Activated CD8-positive, alpha-beta T cell treated with anti-CD3 and anti-CD28 coated beads for 36 hours (primary cell): ENCODE measurements around the gene CHRNB4. TPM values are rescaled to one million over a fixed set of nuclear protein-coding genes. Genes with fewer than 3 reads are reported as not detected.

Experiments
- ATAC-seq: fragments of 200-7000 bp; cut with Tn5 transposase; one replicate; pipeline ENCODE4 v1.10.0; 2021; ENCODE audit warnings: mild to moderate bottlenecking, moderate library complexity
- CTCF ChIA-PET: fragments of 350-600 bp; sonication (Branson Sonifier 250); formaldehyde crosslinking; loops from one replicate; lab custom pipeline; 2021; ENCODE audit warnings: antibody characterized with exemption; lab: Charles Lee
- POLR2A ChIA-PET: fragments of 350-600 bp; sonication (Branson Sonifier 250); formaldehyde crosslinking; loops from one replicate; lab custom pipeline; 2021; ENCODE audit warnings: antibody characterized with exemption; lab: Charles Lee
- DNase-seq: peaks from one replicate; pipeline ENCODE4 v3.0.0-alpha.2; 2020
- H3K27ac Mint-ChIP-seq: one replicate; pipeline ENCODE4 v1.8.0; 2021; ENCODE audit warnings: mild to moderate bottlenecking, mixed read lengths
- H3K27me3 Mint-ChIP-seq: one replicate; pipeline ENCODE4 v1.8.0; 2021; ENCODE audit warnings: mixed read lengths
- H3K36me3 Mint-ChIP-seq: one replicate; pipeline ENCODE4 v1.8.0; 2021; ENCODE audit warnings: low read depth, mixed read lengths
- H3K4me1 Mint-ChIP-seq: one replicate; pipeline ENCODE4 v1.8.0; 2021; ENCODE audit warnings: low read depth, mixed read lengths
- H3K4me3 Mint-ChIP-seq: one replicate; pipeline ENCODE4 v1.8.0; 2021; ENCODE audit warnings: mild to moderate bottlenecking, moderate library complexity, mixed read lengths
- H3K9me3 Mint-ChIP-seq: one replicate; pipeline ENCODE4 v1.8.0; 2021; ENCODE audit warnings: mixed read lengths
- intact Hi-C: fragments of 100-400 bp; cut with micrococcal nuclease; formaldehyde crosslinking; loops from one replicate; pipeline ENCODE4 v1.10.0; 2022
- total RNA-seq, 2 experiments: library from RNA; stranded (reverse); gene quantifications; one replicate each; pipeline ENCODE4 v1.2.3, GENCODE V29; 2021
- TF ChIP-seq, protein P1 (sequence below): fragments of 200-600 bp; IDR thresholded peaks from one replicate; pipeline ENCODE4 v1.8.0; 2022; ENCODE audit warnings: antibody characterized with exemption, mild to moderate bottlenecking

CHRNB4 gene
- total RNA-seq, 2 experiments from 2014 or later: not detected

DNA sequence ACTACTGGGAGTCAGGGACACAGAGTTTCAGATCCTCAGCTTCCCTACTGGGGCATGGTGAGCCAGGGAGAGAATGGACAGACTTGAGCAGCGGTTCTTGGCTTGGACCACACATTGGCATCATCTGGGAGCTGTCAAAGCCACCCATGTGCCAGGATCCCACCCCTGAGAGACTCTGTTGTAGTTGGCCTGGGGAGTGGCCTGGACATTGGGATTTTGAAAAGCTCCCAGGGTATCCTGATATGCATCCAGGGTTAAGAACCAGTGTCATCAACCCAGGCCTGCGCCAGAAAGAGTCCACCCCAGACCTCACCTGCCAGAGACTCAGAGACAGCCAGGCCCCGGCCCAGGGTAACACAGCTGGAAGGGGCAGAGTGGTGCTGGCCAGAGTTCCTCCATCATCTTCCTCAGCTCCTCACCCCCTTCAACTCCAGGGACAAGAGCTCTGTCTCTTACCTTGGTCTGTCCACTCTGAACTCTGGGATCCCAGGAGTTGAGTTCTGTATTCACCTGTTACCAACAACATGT is 33.0 kb upstream of the CHRNB4 start:
- Mint-ChIP-seq H3K4me1 (no peaks in the 10 kb centered on the region), H3K4me3 (no peak overlapping the region), H3K27me3 (no peaks in the 10 kb centered on the region), H3K27ac (no peak overlapping the region), H3K9me3 (no peaks in the 10 kb centered on the region), H3K36me3 (no peaks in the 10 kb centered on the region)
- DNase-seq (no peak), ATAC-seq (no peak)
- TF ChIP-seq, protein P1, sequence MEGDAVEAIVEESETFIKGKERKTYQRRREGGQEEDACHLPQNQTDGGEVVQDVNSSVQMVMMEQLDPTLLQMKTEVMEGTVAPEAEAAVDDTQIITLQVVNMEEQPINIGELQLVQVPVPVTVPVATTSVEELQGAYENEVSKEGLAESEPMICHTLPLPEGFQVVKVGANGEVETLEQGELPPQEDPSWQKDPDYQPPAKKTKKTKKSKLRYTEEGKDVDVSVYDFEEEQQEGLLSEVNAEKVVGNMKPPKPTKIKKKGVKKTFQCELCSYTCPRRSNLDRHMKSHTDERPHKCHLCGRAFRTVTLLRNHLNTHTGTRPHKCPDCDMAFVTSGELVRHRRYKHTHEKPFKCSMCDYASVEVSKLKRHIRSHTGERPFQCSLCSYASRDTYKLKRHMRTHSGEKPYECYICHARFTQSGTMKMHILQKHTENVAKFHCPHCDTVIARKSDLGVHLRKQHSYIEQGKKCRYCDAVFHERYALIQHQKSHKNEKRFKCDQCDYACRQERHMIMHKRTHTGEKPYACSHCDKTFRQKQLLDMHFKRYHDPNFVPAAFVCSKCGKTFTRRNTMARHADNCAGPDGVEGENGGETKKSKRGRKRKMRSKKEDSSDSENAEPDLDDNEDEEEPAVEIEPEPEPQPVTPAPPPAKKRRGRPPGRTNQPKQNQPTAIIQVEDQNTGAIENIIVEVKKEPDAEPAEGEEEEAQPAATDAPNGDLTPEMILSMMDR: no peak
- ChIA-PET POLR2A (no interaction called here), CTCF (no interaction called here)
- intact Hi-C loops: no loop called here

DNA sequence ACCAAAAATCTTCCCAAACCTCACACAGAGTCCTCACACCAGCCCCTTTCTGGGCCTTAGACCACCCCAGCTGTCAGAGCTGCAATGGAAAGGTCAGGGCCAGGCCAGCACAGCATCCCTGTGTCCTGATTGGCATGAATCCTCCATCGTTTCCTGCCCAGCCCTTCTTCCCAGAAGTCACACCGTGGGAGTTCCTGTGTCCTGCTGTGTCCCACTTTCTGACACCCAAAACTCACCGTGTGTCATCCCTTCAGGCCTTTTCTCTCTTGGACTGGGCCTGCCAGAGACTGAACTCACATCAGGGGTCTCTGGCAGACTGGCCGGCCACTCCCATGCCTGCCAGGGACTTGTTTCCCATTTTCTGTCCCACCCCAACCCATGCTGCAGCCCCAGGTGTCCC is 32.5 kb upstream of the CHRNB4 start:
- DNase-seq: no peak
- TF ChIP-seq, protein P1: no peak
- Mint-ChIP-seq H3K4me3 (no peak overlapping the region), H3K36me3 (no peaks in the 10 kb centered on the region), H3K9me3 (no peaks in the 10 kb centered on the region), H3K4me1 (no peaks in the 10 kb centered on the region), H3K27ac (no peak overlapping the region), H3K27me3 (no peaks in the 10 kb centered on the region)
- ChIA-PET CTCF (no interaction called here), POLR2A (no interaction called here)
- no peak for ATAC-seq
- intact Hi-C loops: no loop called here

DNA sequence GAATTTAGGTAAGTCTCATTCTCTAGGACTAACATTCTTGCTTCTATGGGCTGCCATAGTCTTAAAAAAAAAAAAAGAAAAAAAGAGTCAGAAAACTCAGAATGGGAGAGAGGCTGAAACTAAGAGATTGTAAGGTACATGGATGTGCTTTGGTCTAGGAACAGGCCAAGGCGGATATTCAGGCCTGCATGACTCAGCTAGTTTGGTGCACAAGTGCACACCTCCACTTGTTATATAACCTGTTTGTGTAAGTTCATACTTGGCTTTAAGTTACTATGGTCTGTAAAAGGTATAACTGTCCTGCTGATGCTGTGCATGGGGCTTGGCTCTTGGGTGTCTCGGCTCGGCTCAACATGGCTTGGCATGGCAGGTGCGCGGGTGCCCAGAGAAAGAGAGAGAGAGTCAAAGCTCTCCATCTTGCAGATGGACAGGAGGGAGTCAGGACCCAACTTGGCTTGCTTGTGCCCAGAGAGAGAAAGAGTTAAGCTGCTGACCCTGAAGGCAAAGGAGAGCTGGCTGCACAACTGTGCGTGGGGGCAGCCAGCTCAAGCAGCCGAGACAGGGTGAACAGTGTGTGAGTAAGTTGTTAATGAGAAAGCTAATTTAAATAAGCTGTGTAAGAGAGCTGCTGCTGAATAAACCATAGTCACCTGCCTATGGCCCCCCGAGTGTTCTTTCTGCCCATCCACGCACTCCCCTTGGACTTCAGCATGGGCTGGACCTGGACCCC is 31.4 kb upstream of the CHRNB4 start:
- no peak for ATAC-seq
- no peaks in the 10 kb centered on the region for H3K9me3 Mint-ChIP-seq
- CTCF ChIA-PET: interaction anchor here (1.5 kb wide), 1 partner anchor 37 kb away, joined by 3 read pairs; no protein-coding TSS in a partner anchor
- H3K4me1 Mint-ChIP-seq: no peaks in the 10 kb centered on the region
- H3K36me3 Mint-ChIP-seq: no peaks in the 10 kb centered on the region
- DNase-seq: no peak
- intact Hi-C loops: no loop called here
- no peaks in the 10 kb centered on the region for H3K27me3 Mint-ChIP-seq
- H3K27ac Mint-ChIP-seq: no peak overlapping the region
- TF ChIP-seq, protein P1: no peak
- no peak overlapping the region for H3K4me3 Mint-ChIP-seq
- POLR2A ChIA-PET: interaction anchor here (0.6 kb wide), 1 partner anchor 12 kb away, joined by 3 read pairs; no protein-coding TSS in a partner anchor

DNA sequence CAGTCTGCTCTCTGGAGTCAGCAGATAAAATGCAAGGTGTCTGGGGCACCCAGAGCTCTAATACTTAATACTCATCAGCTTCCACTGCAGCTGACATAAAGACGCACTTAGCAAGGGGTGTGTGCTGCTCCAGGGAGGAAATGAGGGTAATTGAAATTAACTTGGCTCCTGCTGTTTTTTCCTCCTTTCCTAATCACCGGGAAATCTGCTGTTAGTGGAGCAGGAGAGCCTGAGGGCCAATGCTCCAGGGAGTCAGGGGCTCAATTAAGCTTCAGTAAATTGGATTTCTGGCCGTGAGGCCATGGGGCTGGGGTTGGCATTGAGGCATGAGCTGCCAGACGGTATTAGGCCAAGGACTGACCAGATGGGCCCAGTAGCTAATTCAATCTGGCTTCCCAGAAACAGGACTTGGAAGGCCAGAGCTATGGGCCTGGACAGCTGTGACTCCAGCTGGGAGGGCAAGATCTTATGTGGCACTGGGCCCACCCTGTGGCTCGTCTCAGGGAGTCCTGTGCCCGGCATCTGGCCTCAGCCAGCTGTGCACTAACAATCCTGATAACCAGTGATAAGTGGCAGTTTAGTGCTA is 30.7 kb upstream of the CHRNB4 start:
- ATAC-seq: no peak
- POLR2A ChIA-PET: no interaction called here
- no peaks in the 10 kb centered on the region for H3K9me3 Mint-ChIP-seq
- H3K36me3 Mint-ChIP-seq: no peaks in the 10 kb centered on the region
- no peak for DNase-seq
- H3K27me3 Mint-ChIP-seq: no peaks in the 10 kb centered on the region
- no peak overlapping the region for H3K27ac Mint-ChIP-seq
- CTCF ChIA-PET: interaction anchor here (1.5 kb wide), 1 partner anchor 38 kb away, joined by 3 read pairs; no protein-coding TSS in a partner anchor
- intact Hi-C loops: no loop called here
- TF ChIP-seq, protein P1: no peak
- H3K4me3 Mint-ChIP-seq: no peak overlapping the region
- H3K4me1 Mint-ChIP-seq: no peaks in the 10 kb centered on the region

DNA sequence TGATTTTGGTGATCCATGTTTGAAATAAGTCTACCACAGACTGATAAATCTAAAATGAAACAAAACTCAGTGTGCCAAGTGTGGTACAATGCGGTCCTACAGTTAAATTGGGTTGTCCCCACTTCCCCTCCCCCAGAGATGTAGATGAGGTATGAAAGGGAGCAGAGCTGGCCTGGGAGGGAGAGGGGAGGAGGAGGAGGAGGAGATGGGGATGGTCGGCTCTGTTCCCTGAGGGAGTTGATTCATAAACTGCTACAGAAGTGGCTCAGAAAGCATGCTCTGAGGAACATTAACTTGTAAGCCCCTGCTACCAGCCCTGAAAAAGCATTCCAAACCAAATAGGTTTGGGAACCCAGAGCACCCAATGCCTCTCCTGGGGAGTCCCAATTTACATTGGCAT is 28.0 kb upstream of the CHRNB4 start:
- H3K4me3 Mint-ChIP-seq: no peak overlapping the region
- peaks cover 3% of the 10 kb centered on the region for H3K4me1 Mint-ChIP-seq
- H3K36me3 Mint-ChIP-seq: no peaks in the 10 kb centered on the region
- DNase-seq: no peak
- ChIA-PET POLR2A (no interaction called here), CTCF (interaction anchor here (1.0 kb wide), 1 partner anchor 219 kb away, joined by 3 read pairs; no protein-coding TSS in a partner anchor)
- H3K9me3 Mint-ChIP-seq: no peaks in the 10 kb centered on the region
- H3K27me3 Mint-ChIP-seq: no peaks in the 10 kb centered on the region
- no peak for ATAC-seq
- intact Hi-C loops: no loop called here
- TF ChIP-seq, protein P1: no peak
- H3K27ac Mint-ChIP-seq: no peak overlapping the region
